Panc1 (cell line): ENCODE measurements around the gene SPATA32.

Experiments used
- POLR2AphosphoS5 ChIP-seq: IDR thresholded peaks from 2 replicates; pipeline ENCODE4 v1.6.1; 2012; ENCODE audit warnings: mild to moderate bottlenecking, low read depth, low read length, moderate library complexity
- SIN3A ChIP-seq: IDR thresholded peaks from 2 replicates; pipeline ENCODE4 v1.6.1; 2012; ENCODE audit warnings: low read depth, mild to moderate bottlenecking, low read length, moderate library complexity, borderline replicate concordance; ENCODE audit not compliant: insufficient read depth
- TF ChIP-seq, protein P1 (sequence below): fragments of 450-650 bp; IDR thresholded peaks from 2 replicates; pipeline ENCODE4 v1.5.1; 2017; ENCODE audit warnings: mild to moderate bottlenecking
- TF ChIP-seq, protein P2 (sequence below), 2 experiments: IDR thresholded peaks; 2 replicates each; pipeline ENCODE4 v1.6.1; 2011 to 2012; ENCODE audit warnings: low read depth in 2 of 2, control low read depth in 1 of 2, low read length in 1 of 2, mild to moderate bottlenecking in 1 of 2, moderate library complexity in 1 of 2; ENCODE audit not compliant: insufficient read depth in 1 of 2

DNA sequence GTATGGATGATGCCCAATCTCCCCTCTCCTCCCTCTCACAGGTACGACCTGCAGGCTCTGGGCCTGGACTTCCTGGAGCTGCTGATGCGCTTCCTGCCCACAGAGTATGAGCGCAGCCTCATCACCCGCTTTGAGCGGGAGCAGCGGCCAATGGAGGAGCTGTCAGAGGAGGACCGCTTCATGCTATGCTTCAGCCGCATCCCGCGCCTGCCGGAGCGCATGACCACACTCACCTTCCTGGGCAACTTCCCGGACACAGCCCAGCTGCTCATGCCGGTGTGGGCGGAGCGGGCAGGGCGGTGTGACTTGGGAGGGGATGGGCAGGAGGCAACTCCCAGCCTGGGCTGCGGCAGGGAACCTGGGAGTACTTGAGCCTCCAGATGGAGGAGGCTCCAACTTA, 18.1 kb downstream of the SPATA32 start:
- TF ChIP-seq, protein P1, sequence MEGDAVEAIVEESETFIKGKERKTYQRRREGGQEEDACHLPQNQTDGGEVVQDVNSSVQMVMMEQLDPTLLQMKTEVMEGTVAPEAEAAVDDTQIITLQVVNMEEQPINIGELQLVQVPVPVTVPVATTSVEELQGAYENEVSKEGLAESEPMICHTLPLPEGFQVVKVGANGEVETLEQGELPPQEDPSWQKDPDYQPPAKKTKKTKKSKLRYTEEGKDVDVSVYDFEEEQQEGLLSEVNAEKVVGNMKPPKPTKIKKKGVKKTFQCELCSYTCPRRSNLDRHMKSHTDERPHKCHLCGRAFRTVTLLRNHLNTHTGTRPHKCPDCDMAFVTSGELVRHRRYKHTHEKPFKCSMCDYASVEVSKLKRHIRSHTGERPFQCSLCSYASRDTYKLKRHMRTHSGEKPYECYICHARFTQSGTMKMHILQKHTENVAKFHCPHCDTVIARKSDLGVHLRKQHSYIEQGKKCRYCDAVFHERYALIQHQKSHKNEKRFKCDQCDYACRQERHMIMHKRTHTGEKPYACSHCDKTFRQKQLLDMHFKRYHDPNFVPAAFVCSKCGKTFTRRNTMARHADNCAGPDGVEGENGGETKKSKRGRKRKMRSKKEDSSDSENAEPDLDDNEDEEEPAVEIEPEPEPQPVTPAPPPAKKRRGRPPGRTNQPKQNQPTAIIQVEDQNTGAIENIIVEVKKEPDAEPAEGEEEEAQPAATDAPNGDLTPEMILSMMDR, result no peak
- TF ChIP-seq SIN3A, result no peak
- TF ChIP-seq POLR2AphosphoS5, result no peak
- TF ChIP-seq, protein P2, sequence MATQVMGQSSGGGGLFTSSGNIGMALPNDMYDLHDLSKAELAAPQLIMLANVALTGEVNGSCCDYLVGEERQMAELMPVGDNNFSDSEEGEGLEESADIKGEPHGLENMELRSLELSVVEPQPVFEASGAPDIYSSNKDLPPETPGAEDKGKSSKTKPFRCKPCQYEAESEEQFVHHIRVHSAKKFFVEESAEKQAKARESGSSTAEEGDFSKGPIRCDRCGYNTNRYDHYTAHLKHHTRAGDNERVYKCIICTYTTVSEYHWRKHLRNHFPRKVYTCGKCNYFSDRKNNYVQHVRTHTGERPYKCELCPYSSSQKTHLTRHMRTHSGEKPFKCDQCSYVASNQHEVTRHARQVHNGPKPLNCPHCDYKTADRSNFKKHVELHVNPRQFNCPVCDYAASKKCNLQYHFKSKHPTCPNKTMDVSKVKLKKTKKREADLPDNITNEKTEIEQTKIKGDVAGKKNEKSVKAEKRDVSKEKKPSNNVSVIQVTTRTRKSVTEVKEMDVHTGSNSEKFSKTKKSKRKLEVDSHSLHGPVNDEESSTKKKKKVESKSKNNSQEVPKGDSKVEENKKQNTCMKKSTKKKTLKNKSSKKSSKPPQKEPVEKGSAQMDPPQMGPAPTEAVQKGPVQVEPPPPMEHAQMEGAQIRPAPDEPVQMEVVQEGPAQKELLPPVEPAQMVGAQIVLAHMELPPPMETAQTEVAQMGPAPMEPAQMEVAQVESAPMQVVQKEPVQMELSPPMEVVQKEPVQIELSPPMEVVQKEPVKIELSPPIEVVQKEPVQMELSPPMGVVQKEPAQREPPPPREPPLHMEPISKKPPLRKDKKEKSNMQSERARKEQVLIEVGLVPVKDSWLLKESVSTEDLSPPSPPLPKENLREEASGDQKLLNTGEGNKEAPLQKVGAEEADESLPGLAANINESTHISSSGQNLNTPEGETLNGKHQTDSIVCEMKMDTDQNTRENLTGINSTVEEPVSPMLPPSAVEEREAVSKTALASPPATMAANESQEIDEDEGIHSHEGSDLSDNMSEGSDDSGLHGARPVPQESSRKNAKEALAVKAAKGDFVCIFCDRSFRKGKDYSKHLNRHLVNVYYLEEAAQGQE (IDR thresholded peaks at IDR 0.05; ENCODE audit: insufficient read depth in 1 of 2, low read depth in 2 of 2, low read length in 1 of 2), result no peak
